ENCODE measurements around the gene STARD13. TPM values are rescaled to one million over a fixed set of nuclear protein-coding genes. Genes with fewer than 3 reads are reported as not detected.

The STARD13 gene
- total RNA-seq, 2 experiments from 2014 or later, result not detected

DNA sequence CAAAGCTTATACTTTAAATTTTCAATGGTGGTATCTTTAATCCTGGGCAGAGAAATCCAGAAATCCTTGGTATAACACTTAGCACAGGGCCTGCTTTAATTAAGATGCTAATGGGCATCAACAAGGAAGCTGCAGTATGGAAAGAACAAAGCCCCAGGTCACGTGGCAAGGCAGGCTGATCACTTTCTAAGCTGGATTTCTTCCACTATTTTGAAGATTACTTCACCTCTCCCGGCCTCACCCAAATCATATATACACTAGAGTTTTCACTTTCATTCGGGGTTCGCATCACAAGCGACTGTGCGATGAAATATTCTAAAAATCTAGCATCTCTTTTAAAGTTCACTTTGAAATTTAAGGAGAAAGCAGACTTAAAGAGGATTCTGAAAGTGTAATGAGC, 71.8 kb downstream of the STARD13 start:
- POLR2A ChIA-PET, result interaction anchor here (1.0 kb wide), 1 partner anchor 27 kb away, joined by 3 read pairs; no protein-coding TSS in a partner anchor
- Mint-ChIP-seq H3K36me3 (ENCODE audit: low read depth) (no peaks in the 10 kb centered on the region), H3K27me3 (peaks cover 1% of the 10 kb centered on the region), H3K4me1 (ENCODE audit: low read depth) (no peaks in the 10 kb centered on the region), H3K9me3 (no peaks in the 10 kb centered on the region), H3K27ac (no peak overlapping the region), H3K4me3 (no peak overlapping the region)
- CTCF ChIA-PET, result no interaction called here
- TF ChIP-seq, protein P1, sequence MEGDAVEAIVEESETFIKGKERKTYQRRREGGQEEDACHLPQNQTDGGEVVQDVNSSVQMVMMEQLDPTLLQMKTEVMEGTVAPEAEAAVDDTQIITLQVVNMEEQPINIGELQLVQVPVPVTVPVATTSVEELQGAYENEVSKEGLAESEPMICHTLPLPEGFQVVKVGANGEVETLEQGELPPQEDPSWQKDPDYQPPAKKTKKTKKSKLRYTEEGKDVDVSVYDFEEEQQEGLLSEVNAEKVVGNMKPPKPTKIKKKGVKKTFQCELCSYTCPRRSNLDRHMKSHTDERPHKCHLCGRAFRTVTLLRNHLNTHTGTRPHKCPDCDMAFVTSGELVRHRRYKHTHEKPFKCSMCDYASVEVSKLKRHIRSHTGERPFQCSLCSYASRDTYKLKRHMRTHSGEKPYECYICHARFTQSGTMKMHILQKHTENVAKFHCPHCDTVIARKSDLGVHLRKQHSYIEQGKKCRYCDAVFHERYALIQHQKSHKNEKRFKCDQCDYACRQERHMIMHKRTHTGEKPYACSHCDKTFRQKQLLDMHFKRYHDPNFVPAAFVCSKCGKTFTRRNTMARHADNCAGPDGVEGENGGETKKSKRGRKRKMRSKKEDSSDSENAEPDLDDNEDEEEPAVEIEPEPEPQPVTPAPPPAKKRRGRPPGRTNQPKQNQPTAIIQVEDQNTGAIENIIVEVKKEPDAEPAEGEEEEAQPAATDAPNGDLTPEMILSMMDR (IDR thresholded peaks at IDR 0.05), result no peak
- DNase-seq, result no peak
- no peak for ATAC-seq
- intact Hi-C loops (cut with micrococcal nuclease), result no loop called here

- Mint-ChIP-seq H3K27me3 (peaks cover 1% of the 10 kb centered on the region), H3K9me3 (no peaks in the 10 kb centered on the region), H3K27ac (no peak overlapping the region), H3K36me3 (ENCODE audit: low read depth) (no peaks in the 10 kb centered on the region), H3K4me3 (no peak overlapping the region), H3K4me1 (ENCODE audit: low read depth) (no peaks in the 10 kb centered on the region)
- TF ChIP-seq, protein P1 (IDR thresholded peaks at IDR 0.05), result no peak
- intact Hi-C loops (cut with micrococcal nuclease), result no loop called here
- ChIA-PET CTCF (no interaction called here), POLR2A (interaction anchor here (1.0 kb wide), 1 partner anchor 28 kb away, joined by 3 read pairs; no protein-coding TSS in a partner anchor)
- ATAC-seq (no peak), DNase-seq (no peak)
These were observed 72.4 kb downstream of the STARD13 start for GRCh38 chr13:33213024-33213768.

- intact Hi-C loops (cut with micrococcal nuclease), result no loop called here
- Mint-ChIP-seq H3K4me3 (no peak overlapping the region), H3K27ac (no peak overlapping the region), H3K27me3 (peaks cover 5% of the 10 kb centered on the region), H3K4me1 (ENCODE audit: low read depth) (no peaks in the 10 kb centered on the region), H3K36me3 (ENCODE audit: low read depth) (no peaks in the 10 kb centered on the region), H3K9me3 (no peaks in the 10 kb centered on the region)
- TF ChIP-seq, protein P1 (IDR thresholded peaks at IDR 0.05), result no peak
- ATAC-seq (no peak), DNase-seq (no peak)
- ChIA-PET POLR2A (no interaction called here), CTCF (no interaction called here)
These were observed 73.2 kb downstream of the STARD13 start for GRCh38 chr13:33212396-33212795.

DNA sequence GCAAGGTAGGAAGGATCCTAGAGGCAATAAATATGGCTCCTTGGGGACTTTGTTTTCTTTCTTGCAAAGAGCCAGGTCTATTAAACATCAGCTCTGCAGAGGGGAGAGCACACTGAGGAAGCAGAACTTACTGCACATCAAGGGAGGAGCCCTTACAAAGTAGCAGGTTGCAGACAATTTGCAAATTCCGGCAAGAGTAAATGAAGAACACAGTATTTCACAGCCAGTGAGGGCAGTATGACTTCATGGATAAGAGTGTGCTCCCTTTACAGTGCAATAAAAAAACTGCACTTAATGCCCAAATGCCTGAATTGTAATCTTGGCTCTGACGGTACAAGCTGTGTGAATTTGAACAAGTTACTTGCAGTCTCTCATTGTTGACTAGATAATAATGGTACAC, 75.5 kb downstream of the STARD13 start:
- H3K4me3 Mint-ChIP-seq, result no peak overlapping the region
- no peaks in the 10 kb centered on the region for H3K36me3 Mint-ChIP-seq (ENCODE audit: low read depth)
- H3K9me3 Mint-ChIP-seq, result no peaks in the 10 kb centered on the region
- intact Hi-C loops (cut with micrococcal nuclease), result no loop called here
- ATAC-seq (no peak), DNase-seq (no peak)
- no peak overlapping the region for H3K27ac Mint-ChIP-seq
- CTCF ChIA-PET, result no interaction called here
- TF ChIP-seq, protein P1 (IDR thresholded peaks at IDR 0.05), result no peak
- peaks cover 3% of the 10 kb centered on the region for H3K4me1 Mint-ChIP-seq (ENCODE audit: low read depth)
- POLR2A ChIA-PET, result no interaction called here
- peaks cover 10% of the 10 kb centered on the region for H3K27me3 Mint-ChIP-seq
